ENCODE results near the gene FARS2. TPM values are rescaled to one million over a fixed set of nuclear protein-coding genes. Genes with fewer than 3 reads are reported as not detected.

FARS2 gene
- total RNA-seq, 1 experiment from 2014 or later, result 15.0 TPM

GRCh38 chr6:5433324-5433723, 172.0 kb downstream of the FARS2 start (continued):
- TF ChIP-seq STAT6 (CRISPR knock-in tag; conservative IDR thresholded peaks at IDR 0.05; ENCODE audit: low read depth), result no peak

GRCh38 chr6:5435449-5435848, 174.1 kb downstream of the FARS2 start:
- H3K27me3 Mint-ChIP-seq (ENCODE audit: low read depth), result no peaks in the 10 kb centered on the region
- H3K4me3 Mint-ChIP-seq, result no peak overlapping the region
- POLR2A ChIA-PET, result no interaction called here
- DNase-seq (ENCODE audit: low spot score), result no peak
- peaks cover 54% of the 10 kb centered on the region for H3K4me1 Mint-ChIP-seq
- no peak overlapping the region for H3K27ac Mint-ChIP-seq
- 0 out of 2 replicates have a peak, but pooled peaks cover 7% of the 10 kb centered on the region for H3K9me3 Mint-ChIP-seq
- CTCF ChIA-PET, result no interaction called here
- TF ChIP-seq NFE2L1 (CRISPR knock-in tag; IDR thresholded peaks at IDR 0.05), result no peak
- no peak for ATAC-seq
- peaks cover 10% of the 10 kb centered on the region; the same call in 1 of the 2 replicates for H3K36me3 Mint-ChIP-seq

GRCh38 chr6:5438922-5439584, 177.7 kb downstream of the FARS2 start:
- Mint-ChIP-seq H3K9me3 (0 out of 2 replicates have a peak, but pooled peaks cover 7% of the 10 kb centered on the region), H3K4me1 (peaks cover 48% of the 10 kb centered on the region), H3K36me3 (peaks cover 10% of the 10 kb centered on the region; the same call in 1 of the 2 replicates), H3K27ac (peak overlapping the region; percentile 96), H3K27me3 (ENCODE audit: low read depth) (no peaks in the 10 kb centered on the region), H3K4me3 (peak overlapping the region; percentile 57)
- CTCF ChIA-PET, result interaction anchor here (0.6 to 2.3 kb wide), 3 partner anchors 17 to 32 kb away, joined by 3 to 7 read pairs (median 6); no protein-coding TSS in a partner anchor
- no peak for DNase-seq (ENCODE audit: low spot score)
- POLR2A ChIA-PET, result no interaction called here
- peak; percentile 92 for ATAC-seq
- no peak for TF ChIP-seq ZNF671 (CRISPR knock-in tag; IDR thresholded peaks at IDR 0.05)
- TF ChIP-seq ELF4 (CRISPR knock-in tag; IDR thresholded peaks at IDR 0.05; ENCODE audit: low read depth), result no peak
- no peak for TF ChIP-seq AFF4 (CRISPR knock-in tag; IDR thresholded peaks at IDR 0.05; ENCODE audit: borderline replicate concordance)
- peak; percentile 89 for TF ChIP-seq ZMAT4 (CRISPR knock-in tag; IDR thresholded peaks at IDR 0.05)
- TF ChIP-seq ZNF232 (CRISPR knock-in tag; IDR thresholded peaks at IDR 0.05), result no peak
- no peak for TF ChIP-seq IRF1 (CRISPR knock-in tag; IDR thresholded peaks at IDR 0.05)
- TF ChIP-seq ESRRA (CRISPR knock-in tag; IDR thresholded peaks at IDR 0.05; ENCODE audit: borderline replicate concordance), result no peak
- TF ChIP-seq FOXK1 (CRISPR knock-in tag; IDR thresholded peaks at IDR 0.05), result 0 out of 2 replicates have a peak, but pooled peaks have one; percentile 24
- no peak for TF ChIP-seq HMGA2 (CRISPR knock-in tag; IDR thresholded peaks at IDR 0.05)
- TF ChIP-seq SP1 (CRISPR knock-in tag; conservative IDR thresholded peaks at IDR 0.05), result no peak
- no peak for TF ChIP-seq ERG (CRISPR knock-in tag; IDR thresholded peaks at IDR 0.05)
- TF ChIP-seq ATF2 (CRISPR knock-in tag; IDR thresholded peaks at IDR 0.05; ENCODE audit: borderline replicate concordance, low read depth), result no peak
- TF ChIP-seq NFYB (CRISPR knock-in tag; conservative IDR thresholded peaks at IDR 0.05; ENCODE audit: low read depth), result no peak
- TF ChIP-seq ZNF396 (CRISPR knock-in tag; IDR thresholded peaks at IDR 0.05; ENCODE audit: borderline replicate concordance), result no peak
- no peak for TF ChIP-seq NFATC4 (CRISPR knock-in tag; IDR thresholded peaks at IDR 0.05)
- 0 out of 2 replicates have a peak, but pooled peaks have one; percentile 37 for TF ChIP-seq ZNF423 (CRISPR knock-in tag; IDR thresholded peaks at IDR 0.05)
- no peak for TF ChIP-seq MLX (CRISPR knock-in tag; IDR thresholded peaks at IDR 0.05)

Measured in WTC11 (cell line).